Fibroblast of skin of back (primary cell): ENCODE results near the gene RAD50. TPM values are rescaled to one million over a fixed set of nuclear protein-coding genes. Genes with fewer than 3 reads are reported as not detected.
"Not testable (repeated sequence)": the region's sequence is repeated elsewhere in the genome, so short reads cannot be mapped to it uniquely, and the experiment has no call there.

Source experiments
- DNase-seq: peaks from one replicate; pipeline ENCODE4 v3.0.0-alpha.2; 2013
- polyA plus RNA-seq, 2 experiments: library from polyadenylated mRNA; unstranded; fragments of 120-200 nt; gene quantifications; one replicate each; pipeline ENCODE4 v1.2.1, GENCODE V29; 2013; ENCODE audit not compliant: insufficient read length in 2 of 2

RAD50 gene
- polyA plus RNA-seq (2013, experiment 1 of 2; ENCODE audit: insufficient read length), result 17.7 TPM
- 17.8 TPM for polyA plus RNA-seq (2013, experiment 2 of 2; ENCODE audit: insufficient read length)

DNA sequence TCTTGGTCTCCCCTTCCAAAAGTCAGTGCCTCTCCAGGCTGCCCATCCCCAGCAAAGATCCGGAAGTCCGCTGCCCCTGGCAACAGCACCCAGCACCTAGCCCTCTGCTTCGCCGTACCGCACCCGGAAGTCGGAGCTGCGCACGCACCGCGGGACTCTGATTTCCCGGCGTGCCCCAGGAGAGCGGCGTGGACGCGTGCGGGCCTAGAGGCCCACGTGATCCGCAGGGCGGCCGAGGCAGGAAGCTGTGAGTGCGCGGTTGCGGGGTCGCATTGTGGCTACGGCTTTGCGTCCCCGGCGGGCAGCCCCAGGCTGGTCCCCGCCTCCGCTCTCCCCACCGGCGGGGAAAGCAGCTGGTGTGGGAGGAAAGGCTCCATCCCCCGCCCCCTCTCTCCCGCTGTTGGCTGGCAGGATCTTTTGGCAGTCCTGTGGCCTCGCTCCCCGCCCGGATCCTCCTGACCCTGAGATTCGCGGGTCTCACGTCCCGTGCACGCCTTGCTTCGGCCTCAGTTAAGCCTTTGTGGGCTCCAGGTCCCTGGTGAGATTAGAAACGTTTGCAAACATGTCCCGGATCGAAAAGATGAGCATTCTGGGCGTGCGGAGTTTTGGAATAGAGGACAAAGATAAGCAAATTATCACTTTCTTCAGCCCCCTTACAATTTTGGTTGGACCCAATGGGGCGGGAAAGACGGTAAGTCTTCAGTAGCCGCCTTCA, at the start of gene RAD50:
Gene RAD50, plus strand, starts transcription at position 215 of the 715 bp plus-strand sequence. Its CDS starts 348 bp downstream, at position 563.
- peak; percentile 89 for DNase-seq

DNA sequence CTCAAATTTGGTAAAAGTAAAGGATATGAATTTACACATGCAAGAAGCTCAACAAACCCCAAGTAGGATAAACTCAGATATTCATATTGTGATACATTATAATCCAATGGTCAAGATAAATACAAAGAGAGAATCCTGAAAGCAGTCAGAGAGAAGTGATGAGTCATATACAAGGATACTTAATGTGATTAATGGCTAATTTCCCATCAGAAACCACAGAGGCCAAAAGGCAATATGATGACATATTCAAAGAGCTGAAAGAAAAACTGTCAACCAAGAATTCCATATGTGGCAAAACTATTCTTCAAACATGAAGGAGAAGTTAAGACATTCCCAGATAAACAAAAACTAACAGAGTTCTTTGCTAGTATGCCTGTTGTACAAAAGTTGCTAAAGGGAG, 46.7 kb upstream of the RAD50 start:
- DNase-seq, result peak; percentile 85

DNA sequence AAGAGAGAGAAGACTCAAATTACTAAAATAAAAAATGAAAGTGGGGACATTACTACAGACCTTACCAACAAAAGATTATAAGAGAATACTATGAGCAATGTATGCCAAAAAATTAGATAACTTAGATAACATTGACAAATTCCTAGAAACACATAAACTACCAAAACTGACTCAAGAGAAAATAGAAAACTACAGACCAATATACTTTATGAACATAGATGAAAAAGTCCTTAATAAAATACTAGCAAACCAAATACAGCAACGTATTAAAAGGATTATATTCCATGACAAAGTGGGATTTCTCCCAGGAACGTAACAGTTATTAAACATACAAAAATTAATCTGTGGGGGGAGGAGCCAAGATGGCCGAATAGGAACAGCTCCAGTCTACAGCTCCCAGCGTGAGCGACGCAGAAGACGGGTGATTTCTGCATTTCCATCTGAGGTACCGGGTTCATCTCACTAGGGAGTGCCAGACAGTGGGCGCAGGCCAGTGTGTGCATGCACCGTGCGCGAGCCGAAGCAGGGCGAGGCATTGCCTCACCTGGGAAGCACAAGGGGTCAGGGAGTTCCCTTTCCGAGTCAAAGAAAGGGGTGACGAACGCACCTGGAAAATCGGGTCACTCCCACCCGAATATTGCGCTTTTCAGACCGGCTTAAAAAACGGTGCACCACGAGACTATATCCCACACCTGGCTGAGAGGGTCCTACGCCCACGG, 43.0 kb upstream of the RAD50 start:
- DNase-seq, result not testable (repeated sequence)

DNA sequence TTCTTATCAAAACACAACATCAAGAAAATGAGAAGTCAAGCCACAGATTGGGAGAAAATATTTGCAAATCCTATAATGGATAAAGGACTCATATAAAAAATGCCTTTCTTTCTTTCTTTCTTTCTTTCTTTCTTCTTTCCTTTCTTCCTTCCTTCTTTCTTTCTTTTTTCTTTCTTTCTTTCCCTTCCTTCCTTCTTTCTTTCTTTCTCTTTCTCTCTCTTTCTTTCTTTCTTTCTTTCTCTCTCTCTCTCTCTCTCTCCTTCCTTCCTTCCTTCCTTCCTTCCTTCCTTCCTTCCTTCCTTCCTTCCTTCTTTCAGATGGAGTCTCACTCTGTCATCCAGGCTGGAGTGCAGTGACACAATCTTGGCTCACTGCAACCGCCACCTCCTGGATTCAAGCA, 34.7 kb upstream of the RAD50 start:
- not testable (repeated sequence) for DNase-seq

DNA sequence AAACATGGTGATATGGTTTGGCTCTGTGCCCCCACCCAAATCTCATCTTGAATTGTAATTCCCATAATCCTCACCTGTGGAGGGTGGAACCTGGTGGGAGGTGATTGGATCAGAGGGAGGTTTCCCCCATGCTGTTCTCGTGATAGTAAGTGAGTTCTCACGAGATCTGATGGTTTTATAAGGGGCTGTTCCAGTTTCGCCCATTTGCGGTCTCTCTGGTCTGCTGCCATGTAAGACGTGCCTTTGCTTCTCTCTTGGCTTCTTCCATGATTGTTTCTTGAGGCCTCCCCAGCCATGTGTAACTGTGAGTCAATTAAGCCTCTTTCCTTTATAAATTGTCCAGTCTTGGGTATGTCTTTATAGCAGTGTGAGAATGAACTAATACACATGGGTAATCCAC, 31.9 kb upstream of the RAD50 start:
- DNase-seq, result not testable (repeated sequence)

DNA sequence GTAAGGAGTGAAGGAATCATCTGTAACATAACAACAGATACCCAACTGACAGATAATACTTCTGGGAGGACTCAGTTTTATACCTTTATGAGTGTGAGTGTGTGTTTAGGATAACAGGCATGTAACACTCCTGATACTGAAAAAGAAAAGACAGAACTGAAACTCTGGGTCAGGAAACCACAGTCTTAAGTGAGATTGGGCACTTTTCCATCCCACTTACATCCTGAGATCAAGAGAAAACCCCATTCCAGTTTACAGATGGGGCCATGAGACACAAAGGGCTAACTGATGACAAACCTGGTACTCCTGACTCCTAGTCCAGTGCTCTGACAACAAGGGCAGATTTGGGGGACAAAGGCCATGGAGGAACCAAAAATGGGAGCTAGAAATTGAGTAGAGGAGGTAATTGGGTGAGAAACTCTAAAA, 31.5 kb upstream of the RAD50 start:
- no peak for DNase-seq

DNA sequence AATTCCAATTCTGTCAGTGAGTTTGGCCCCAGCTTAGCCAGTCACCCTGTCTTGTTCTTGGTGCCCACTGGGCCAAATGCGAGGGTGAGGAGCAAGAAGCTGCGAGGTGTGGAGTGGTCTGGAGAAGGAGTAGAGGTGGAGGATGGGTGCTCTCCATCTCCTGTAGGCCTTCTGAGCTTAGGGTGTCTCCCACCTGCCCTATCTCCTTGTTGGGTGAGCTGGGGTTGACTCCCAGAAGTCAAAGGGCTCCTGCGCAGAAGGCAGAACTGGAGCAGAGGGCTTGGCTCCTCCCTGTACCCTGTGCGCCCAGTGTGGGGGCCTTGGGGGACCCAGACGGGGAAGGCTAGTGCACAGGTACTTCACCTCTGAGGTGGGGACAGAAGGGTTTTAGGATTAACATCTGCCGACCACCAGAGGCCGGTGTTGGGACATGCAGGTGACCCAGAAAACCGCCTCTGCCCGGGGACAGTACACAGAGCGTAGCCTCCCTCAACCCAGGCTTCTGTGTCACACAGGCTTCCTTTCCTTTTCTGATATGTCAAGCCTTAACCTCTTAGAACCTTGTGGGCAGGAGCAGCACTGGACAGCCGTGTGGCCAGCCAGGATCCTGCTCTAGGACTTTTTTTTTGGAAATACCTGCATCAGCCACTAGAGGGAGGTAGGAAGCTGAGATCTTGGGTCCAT, 30.3 kb upstream of the RAD50 start:
- DNase-seq, result peak; percentile 53

DNA sequence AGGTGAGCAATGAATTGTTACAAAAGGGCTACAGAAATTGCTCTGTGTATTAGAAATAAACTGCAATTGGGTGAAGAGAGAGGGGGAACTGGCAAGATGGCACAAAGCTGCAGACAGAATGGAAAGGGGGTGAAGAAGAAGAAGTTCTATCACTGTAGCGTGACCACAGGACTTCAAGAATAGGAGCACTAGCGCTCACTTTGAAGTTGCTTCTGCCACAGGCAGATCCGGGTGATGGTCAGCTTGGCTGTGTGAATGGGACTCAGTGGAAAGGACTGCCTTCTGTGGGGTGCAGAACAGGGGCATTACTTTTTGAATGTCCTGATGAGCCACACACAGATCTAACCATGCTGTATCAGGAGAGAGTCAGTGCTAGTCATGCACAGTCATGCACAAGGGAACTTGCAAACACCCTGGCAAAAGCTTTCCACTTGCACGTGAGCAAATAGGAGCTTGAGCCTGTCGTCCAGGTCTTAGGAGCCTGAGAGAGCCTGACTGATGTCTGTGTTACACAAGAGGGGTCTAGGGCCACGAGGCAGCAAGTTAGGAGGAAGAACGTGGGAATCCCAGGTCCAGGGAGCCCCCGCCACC, 29.7 kb upstream of the RAD50 start:
- no peak for DNase-seq

DNA sequence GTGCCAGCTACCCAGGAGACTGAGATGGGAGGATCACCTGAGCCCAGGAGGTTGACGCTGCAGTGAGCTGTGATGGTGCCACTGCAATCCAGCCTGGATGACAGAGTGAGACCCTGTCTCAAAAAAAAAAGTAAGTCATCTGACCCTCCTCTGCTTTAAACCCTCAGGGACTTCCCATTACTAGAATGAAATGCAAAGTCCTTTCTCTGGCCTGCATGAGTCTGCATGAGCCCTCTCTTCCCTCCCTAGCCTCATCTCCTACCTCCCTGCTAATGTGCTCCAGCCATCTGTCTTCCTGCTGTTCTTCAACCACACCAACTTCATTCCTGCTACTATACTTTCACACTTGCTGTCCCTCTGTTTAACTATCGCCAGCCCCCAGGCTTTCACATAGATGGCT, 28.8 kb upstream of the RAD50 start:
- DNase-seq, result no peak

DNA sequence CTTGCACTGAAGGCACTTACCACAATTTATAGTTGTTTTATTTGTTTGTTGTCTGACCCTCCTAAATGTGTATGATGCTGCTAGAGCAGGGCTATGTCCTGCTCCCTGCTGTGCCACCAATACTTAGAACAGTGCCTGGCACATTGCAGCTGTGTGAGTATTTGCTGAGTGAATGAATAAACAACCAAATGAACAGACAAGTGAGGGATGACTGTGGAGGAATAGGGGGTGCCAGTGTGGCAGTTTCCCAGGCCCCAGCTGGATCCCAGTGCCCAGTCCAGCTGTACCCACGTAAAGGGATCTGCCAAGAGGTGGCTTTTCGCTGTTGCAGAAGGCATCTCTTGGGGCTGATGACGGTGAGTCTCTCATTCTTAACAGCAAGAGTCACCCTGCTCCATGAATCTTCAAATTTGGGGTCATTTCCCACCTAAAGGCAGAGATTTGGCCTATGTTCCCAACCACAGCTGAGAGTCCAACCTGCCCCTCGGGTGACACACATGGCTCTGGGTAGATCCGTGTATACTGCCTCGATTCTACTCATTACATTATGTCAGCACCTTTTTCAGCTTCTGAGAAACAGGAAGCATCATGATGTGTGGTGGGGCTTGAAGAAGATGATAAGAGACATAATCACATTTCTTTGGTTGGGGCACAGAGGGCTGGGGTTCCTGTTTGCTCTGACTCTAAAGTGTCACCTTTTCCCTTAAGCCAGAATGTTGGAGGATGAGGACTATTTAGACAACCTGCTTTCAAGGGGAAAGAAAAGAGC, 27.7 kb upstream of the RAD50 start:
- no peak for DNase-seq

DNA sequence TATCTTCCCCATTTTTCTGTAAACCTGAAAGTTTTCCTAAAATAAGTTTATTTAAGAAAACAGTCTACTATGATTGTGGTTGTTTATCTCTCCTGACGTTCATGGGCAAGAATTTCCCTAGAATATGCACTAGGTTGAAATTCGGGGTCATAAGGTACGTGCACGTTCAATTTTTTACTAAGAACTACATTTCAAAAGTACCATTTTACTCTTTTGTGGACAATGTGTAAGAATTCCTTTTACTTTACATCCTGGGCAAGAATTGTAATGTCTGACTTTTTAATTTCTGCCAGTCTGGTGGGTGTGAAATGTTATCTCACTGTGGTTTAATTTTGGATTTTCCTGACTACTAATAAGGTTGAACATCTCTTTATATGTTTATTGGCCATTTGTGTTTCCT, 25.8 kb upstream of the RAD50 start:
- no peak for DNase-seq

DNA sequence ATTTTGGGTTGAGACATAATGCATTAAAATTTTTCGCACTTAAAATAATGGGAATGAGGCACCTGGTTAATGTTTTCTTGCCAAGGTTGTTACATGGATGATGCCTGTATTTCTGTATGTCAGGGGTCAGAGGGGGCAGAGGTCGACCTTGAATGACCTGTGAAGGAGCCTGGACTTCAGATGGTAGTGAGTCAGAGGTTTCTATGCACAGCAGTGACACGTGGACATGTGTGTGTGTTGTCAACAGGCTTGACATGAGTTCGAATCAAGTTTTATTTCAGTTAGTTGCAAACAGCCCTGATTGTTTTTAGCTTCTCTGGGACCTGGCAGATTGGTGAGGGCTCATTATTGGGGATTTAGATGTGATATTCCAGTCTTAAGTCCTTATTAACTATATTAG, 17.1 kb upstream of the RAD50 start:
- DNase-seq, result no peak

DNA sequence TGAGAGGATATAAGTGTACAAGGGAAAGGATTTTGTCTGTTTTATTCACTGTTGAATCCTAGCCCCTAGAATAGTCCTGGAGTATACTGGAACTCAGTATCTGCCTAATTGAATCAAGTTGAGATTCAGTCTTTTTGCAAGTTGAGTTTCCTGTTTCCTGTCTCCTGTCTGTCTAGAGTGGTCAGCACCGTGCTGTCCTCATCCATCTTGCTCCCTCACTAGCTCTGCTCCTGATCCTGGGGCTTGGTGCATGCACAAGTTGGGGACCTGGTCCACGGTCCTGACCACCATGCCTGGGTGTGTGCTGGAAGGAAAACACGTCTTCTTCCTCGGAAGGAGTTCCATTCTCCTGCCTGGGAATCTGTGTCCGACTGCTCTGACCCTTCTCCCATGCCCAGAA, 16.6 kb upstream of the RAD50 start:
- DNase-seq, result no peak

DNA sequence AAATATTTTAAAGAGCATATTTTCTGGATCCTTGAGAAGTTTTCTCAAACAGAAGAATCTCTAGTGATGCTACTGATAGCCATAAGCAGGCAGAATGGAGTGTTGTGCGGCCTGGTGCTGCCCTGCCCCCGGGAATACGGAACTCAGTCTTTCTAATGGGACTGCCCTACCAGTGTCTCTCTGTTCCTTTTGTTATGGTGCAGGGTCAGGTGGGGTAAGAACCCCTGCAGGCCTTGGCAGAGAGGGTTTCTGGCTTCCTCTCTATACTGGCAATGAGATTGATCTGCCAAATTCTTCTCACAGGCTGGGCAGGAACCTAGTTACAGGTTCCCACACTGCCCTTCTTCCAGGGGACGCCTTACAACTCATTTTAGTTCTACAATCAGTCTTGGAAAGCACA, 16.0 kb upstream of the RAD50 start:
- no peak for DNase-seq

DNA sequence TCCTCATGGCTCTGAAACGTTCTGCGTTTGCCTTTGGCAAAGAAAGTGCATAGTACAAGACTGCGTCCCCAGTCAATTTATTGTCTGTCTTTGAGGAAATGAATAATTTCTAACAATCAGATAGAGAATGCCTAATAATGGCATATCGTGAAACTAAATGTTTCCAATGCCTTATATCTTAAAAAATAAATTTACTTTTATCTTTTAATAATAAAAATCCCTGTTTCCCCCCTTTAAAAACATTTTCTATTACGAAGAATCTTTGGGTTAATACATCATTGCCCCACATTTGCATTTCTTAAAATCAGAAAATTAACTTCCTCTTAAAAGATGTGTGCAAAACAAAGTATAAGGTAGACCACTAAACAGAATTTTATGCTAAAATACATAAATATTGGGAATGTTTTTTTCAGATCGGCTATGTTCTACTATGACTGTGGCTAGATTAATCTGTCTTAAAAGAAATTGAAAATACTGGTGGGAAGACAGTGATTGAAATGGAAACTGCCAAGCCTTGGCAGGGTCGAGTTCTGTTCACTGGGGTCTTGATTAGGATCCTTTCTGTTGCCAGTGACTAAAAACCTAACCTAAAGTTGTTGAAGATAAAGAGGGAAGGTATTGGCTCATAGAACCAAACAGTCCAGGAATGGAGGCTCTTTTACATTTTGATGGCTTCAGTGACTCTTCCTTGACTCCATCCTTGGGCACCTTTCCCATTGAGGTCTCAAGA, 13.1 kb upstream of the RAD50 start, which contains the start of gene IL5:
Gene IL5, minus strand, starts transcription at position 51 of the 730 bp plus-strand sequence. Its CDS starts 44 bp downstream, at position 7.
- DNase-seq, result no peak

DNA sequence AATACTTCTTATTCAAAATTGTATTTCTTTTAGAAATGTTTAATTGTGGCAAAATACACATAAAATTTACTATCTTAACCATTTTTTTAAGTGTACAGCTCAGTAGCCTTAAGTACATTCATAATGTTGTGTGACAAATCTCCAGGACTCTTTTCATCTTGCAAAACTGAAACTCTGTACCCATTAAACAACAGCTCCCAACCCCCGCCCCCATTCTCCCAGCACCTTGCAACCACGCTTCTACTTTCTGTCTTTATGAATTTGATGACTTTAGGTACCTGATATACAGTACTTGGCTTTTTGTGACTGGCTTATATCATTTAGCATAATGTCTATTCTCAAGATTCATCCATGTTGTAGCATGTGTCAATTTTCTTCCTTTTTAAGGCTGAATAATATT, 10.7 kb upstream of the RAD50 start:
- DNase-seq, result no peak

DNA sequence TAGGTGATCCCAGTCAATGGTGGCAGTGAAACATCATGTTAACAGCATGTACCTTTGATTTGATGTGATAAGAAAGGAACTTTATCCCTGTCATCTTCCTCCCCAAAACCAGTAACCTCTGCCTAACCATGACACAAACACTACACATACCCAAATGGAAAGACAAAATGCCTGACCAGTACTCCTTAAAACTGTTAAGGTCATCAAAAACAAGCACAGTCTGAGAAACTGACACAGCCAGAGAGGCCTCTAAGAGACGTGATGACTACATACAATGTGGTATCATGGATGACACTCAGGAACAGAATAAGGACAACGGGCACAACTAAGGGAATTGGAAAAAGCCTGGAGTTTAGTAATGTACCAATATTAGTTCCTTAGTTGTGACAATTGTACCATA, 9.5 kb upstream of the RAD50 start:
- DNase-seq, result no peak

DNA sequence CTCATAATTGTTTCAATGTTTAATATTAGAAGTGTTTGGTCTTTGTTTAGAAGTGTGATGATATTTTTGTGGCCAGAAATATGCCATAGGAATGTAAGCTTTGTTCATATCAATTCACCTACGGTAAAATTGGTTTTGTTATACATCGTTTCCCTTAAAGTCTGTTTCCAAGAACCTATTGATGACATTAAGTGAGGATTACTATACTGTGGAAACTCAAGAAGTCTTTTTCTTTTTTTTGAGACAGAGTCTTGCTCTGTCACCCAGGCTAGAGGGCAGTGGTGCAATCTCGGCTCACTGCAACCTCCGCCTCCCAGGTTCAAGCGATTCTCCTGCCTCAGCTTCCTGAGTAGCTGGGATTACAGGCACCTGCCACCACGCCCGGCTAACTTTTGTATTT, 7.9 kb upstream of the RAD50 start:
- not testable (repeated sequence) for DNase-seq

DNA sequence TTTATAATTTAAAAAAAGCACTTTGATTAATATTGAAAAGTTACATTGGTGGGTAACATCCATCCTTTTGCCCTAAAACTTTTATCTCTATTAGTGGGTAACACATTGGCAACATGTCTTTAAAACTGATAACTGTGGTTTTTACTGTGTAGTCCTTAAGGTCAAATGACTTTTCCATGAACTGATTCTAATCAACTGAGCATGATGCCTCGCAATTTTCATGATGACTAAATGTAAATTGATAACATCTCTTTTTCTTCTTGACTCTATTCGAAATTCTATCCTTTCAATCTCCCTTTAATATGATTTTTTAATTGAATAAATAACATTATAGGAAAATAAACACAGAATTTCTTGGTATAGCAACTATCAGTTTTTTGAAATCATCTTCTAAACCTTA, 7.2 kb upstream of the RAD50 start:
- DNase-seq, result no peak

DNA sequence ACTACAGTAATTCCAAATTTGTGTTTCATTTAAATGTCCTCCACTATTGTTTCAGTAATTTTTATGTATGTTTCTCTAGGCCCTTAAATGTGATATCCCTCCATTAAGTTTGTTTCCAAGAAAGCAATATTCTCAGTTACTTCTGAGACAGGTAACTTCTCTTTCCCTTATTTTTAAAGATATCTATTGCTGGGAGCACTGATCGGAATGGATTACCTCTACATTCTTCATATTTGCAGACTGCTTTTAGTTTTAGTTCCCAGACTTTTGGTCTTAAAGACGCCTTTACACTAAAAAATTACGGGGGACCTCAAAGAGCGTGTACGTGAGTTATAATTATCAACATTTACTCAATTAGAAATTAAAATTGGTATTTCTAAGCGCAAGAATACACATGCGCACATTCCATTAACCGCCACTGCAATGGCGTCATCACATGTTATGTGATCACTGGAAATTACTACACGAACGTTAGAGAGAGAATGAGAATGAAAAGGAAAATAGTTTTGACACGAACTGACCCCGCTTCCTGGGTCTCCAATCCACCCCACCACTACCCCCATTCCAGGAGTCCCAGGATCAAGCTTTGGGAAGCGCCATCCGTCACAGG, 519 bp upstream of the RAD50 start:
- DNase-seq, result no peak
